Calu3 (cell line): ENCODE results near the gene SMARCAD1. TPM values are rescaled to one million over a fixed set of nuclear protein-coding genes. Genes with fewer than 3 reads are reported as not detected.

Experiments
- BruUV-seq: library from RNA; stranded (reverse); fragments of 400-500 nt; replicated peaks from 2 replicates; lab custom pipeline; 2021; lab: Mats Ljungman, UMichigan
- CTCF ChIA-PET: fragments of 300-600 bp; sonication (Branson Sonifier 250); formaldehyde crosslinking; loops from one replicate; lab custom pipeline; 2022; ENCODE audit warnings: antibody characterized with exemption; lab: Charles Lee
- DNase-seq: peaks from one replicate; pipeline ENCODE4 v3.0.0; 2022
- H3K27ac Mint-ChIP-seq: one replicate; pipeline ENCODE4 v1.8.0; 2022; ENCODE audit warnings: mixed read lengths; ENCODE audit not compliant: unreplicated experiment
- H3K27me3 Mint-ChIP-seq: one replicate; pipeline ENCODE4 v1.8.0; 2022; ENCODE audit warnings: mixed read lengths; ENCODE audit not compliant: unreplicated experiment
- H3K36me3 Mint-ChIP-seq: one replicate; pipeline ENCODE4 v1.8.0; 2022; ENCODE audit warnings: mild to moderate bottlenecking, moderate library complexity, mixed read lengths; ENCODE audit not compliant: insufficient read depth, unreplicated experiment
- H3K4me1 Mint-ChIP-seq: one replicate; pipeline ENCODE4 v1.8.0; 2022; ENCODE audit warnings: mild to moderate bottlenecking, low read depth, mixed read lengths; ENCODE audit not compliant: unreplicated experiment
- H3K4me3 Mint-ChIP-seq: one replicate; pipeline ENCODE4 v1.8.0; 2022; ENCODE audit warnings: mild to moderate bottlenecking, low read depth, moderate library complexity, mixed read lengths; ENCODE audit not compliant: unreplicated experiment
- H3K9me3 Mint-ChIP-seq: one replicate; pipeline ENCODE4 v1.8.0; 2022; ENCODE audit warnings: low read depth, mixed read lengths; ENCODE audit not compliant: unreplicated experiment
- intact Hi-C: fragments of 100-400 bp; cut with micrococcal nuclease; formaldehyde crosslinking; loops from one replicate; pipeline ENCODE4 v1.10.0; 2022; ENCODE audit not compliant: unreplicated experiment
- total RNA-seq: library from RNA; stranded (reverse); gene quantifications from 2 replicates; pipeline ENCODE4 v1.2.3, GENCODE V29; 2022
- TF ChIP-seq, protein P1 (sequence below): fragments of 200-600 bp; IDR thresholded peaks from one replicate; pipeline ENCODE4 v1.8.0; 2022; ENCODE audit warnings: antibody characterized with exemption; ENCODE audit not compliant: unreplicated experiment

SMARCAD1 gene
- total RNA-seq, 1 experiment from 2014 or later: 15.8 TPM

DNA sequence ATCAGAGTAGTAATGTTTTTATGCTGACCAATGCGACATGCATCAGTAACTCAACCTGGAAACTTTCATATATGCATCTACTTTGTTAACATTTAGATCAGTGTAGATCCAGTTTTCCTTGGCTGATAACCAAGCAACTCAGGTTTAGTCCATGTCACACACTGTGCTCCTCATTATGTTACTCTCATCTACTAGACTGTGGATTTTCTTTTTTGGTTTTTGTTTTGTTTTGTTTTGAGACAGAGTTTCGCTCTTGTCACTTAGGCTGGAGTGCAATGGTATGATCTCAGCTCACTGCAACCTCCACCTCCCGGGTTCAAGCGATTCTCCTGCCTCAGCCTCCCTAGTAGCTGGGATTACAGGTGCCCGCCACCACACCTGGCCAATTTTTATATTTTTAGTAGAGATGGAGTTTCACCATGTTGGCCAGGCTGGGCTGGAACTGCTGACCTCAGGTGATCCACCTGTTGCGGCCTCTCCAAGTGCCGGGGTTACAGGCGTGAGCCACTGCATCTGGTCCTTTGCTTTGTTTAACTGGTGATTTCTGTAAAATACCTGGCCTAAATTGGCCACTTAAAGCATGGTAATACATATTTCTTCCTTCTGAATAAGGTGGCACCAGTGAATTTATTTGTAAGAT, 48.6 kb downstream of the SMARCAD1 start:
- no peak for DNase-seq
- no peak overlapping the region for H3K27ac Mint-ChIP-seq
- peaks cover 7% of the 10 kb centered on the region for H3K36me3 Mint-ChIP-seq
- CTCF ChIA-PET: no interaction called here
- intact Hi-C loops: loop anchor here (2.0 to 5.0 kb wide), 2 partner anchors 359 to 464 kb away; no protein-coding TSS in a partner anchor
- H3K4me1 Mint-ChIP-seq: no peaks in the 10 kb centered on the region
- no peaks in the 10 kb centered on the region for H3K9me3 Mint-ChIP-seq
- H3K4me3 Mint-ChIP-seq: no peak overlapping the region
- no TSS peak for BruUV-seq
- H3K27me3 Mint-ChIP-seq: no peaks in the 10 kb centered on the region
- TF ChIP-seq, protein P1, sequence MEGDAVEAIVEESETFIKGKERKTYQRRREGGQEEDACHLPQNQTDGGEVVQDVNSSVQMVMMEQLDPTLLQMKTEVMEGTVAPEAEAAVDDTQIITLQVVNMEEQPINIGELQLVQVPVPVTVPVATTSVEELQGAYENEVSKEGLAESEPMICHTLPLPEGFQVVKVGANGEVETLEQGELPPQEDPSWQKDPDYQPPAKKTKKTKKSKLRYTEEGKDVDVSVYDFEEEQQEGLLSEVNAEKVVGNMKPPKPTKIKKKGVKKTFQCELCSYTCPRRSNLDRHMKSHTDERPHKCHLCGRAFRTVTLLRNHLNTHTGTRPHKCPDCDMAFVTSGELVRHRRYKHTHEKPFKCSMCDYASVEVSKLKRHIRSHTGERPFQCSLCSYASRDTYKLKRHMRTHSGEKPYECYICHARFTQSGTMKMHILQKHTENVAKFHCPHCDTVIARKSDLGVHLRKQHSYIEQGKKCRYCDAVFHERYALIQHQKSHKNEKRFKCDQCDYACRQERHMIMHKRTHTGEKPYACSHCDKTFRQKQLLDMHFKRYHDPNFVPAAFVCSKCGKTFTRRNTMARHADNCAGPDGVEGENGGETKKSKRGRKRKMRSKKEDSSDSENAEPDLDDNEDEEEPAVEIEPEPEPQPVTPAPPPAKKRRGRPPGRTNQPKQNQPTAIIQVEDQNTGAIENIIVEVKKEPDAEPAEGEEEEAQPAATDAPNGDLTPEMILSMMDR: no peak

- TF ChIP-seq, protein P1: no peak
- Mint-ChIP-seq H3K36me3 (peaks cover 7% of the 10 kb centered on the region), H3K9me3 (no peaks in the 10 kb centered on the region), H3K27ac (no peak overlapping the region), H3K4me1 (no peaks in the 10 kb centered on the region), H3K4me3 (no peak overlapping the region), H3K27me3 (no peaks in the 10 kb centered on the region)
- intact Hi-C loops: loop anchor here (2.0 to 5.0 kb wide), 2 partner anchors 360 to 465 kb away; no protein-coding TSS in a partner anchor
- no peak for DNase-seq
- CTCF ChIA-PET: no interaction called here
- BruUV-seq: no TSS peak
These were observed 49.2 kb downstream of the SMARCAD1 start for GRCh38 chr4:94256828-94257227.

GRCh38 chr4:94262163-94263016, 54.7 kb downstream of the SMARCAD1 start:
- CTCF ChIA-PET: no interaction called here
- Mint-ChIP-seq H3K27me3 (no peaks in the 10 kb centered on the region), H3K4me1 (no peaks in the 10 kb centered on the region), H3K36me3 (peaks cover 7% of the 10 kb centered on the region), H3K4me3 (no peak overlapping the region), H3K27ac (no peak overlapping the region), H3K9me3 (no peaks in the 10 kb centered on the region)
- no TSS peak for BruUV-seq
- intact Hi-C loops: no loop called here
- no peak for DNase-seq
- TF ChIP-seq, protein P1: no peak

DNA sequence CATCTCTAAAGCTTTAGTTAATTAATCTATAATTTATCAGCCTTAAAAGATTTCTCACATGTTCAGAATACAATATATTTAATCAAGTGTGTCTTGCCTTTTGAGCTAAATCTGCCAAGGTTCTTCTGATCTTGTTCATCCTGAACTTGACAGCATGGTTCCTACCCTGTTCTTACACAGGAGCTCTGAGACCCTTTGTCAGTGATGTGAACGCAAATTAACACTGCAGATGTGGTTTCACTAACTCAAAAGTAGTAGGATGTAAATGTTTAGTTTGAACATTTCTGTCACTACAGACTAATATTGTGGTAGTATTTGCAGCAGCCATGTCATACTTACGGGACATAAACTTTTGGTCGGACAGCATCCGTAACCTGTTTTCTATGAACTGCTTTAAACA, 59.4 kb downstream of the SMARCAD1 start:
- TF ChIP-seq, protein P1: no peak
- Mint-ChIP-seq H3K27me3 (no peaks in the 10 kb centered on the region), H3K27ac (no peak overlapping the region), H3K36me3 (no peaks in the 10 kb centered on the region), H3K9me3 (no peaks in the 10 kb centered on the region), H3K4me3 (no peak overlapping the region), H3K4me1 (no peaks in the 10 kb centered on the region)
- intact Hi-C loops: no loop called here
- CTCF ChIA-PET: no interaction called here
- BruUV-seq: no TSS peak
- no peak for DNase-seq
